GM06990 (cell line): ENCODE results near the gene INTS1.
A peak's percentile ranks its signal among the peaks of the same experiment; 100 is the strongest.

Source experiments
- DNase-seq: peaks from one replicate; pipeline ENCODE4 v3.0.0-alpha.2; 2011; ENCODE audit not compliant: insufficient read length; ENCODE audit errors: extremely low read depth
- H3K27me3 ChIP-seq: replicated peaks from 2 replicates; pipeline ENCODE4 v1.6.0; 2011; ENCODE audit warnings: low read length; ENCODE audit not compliant: control insufficient read depth, insufficient read depth
- H3K36me3 ChIP-seq: 2 replicates; pipeline ENCODE4 v1.5.1; 2011; ENCODE audit warnings: low read length; ENCODE audit not compliant: control insufficient read depth, insufficient read depth
- H3K4me3 ChIP-seq: replicated peaks from 2 replicates; pipeline ENCODE4 v1.5.1; 2011; ENCODE audit warnings: low read depth, mild to moderate bottlenecking, control low read depth, low read length
- CTCF ChIP-seq: IDR thresholded peaks from 2 replicates; pipeline ENCODE4 v1.5.1; 2011; ENCODE audit warnings: low read length, control low read depth, mild to moderate bottlenecking, inconsistent platforms; ENCODE audit not compliant: insufficient read depth, poor library complexity, severe bottlenecking

INTS1 gene

GRCh38 chr7:1539181-1539881 lies 35.1 kb upstream of the INTS1 start:
- no peak for TF ChIP-seq CTCF
- Histone ChIP-seq H3K4me3 (no peak overlapping the region), H3K36me3 (peaks cover 25% of the 10 kb centered on the region), H3K27me3 (no peaks in the 10 kb centered on the region)
- no peak for DNase-seq

GRCh38 chr7:1538544-1539180 lies 34.5 kb upstream of the INTS1 start:
- no peak for TF ChIP-seq CTCF

GRCh38 chr7:1537535-1538412 lies 33.6 kb upstream of the INTS1 start:
- DNase-seq = peak; percentile 12
- Histone ChIP-seq H3K27me3 (no peaks in the 10 kb centered on the region), H3K4me3 (no peak overlapping the region), H3K36me3 (peaks cover 23% of the 10 kb centered on the region)
- TF ChIP-seq CTCF = no peak

More at GRCh38 chr7:1538544-1539180, 34.5 kb upstream of the INTS1 start:
- Histone ChIP-seq H3K36me3 (peaks cover 25% of the 10 kb centered on the region), H3K27me3 (no peaks in the 10 kb centered on the region), H3K4me3 (no peak overlapping the region)
- DNase-seq = no peak

GRCh38 chr7:1536743-1537534 lies 32.8 kb upstream of the INTS1 start:
- Histone ChIP-seq H3K27me3 (no peaks in the 10 kb centered on the region), H3K4me3 (no peak overlapping the region), H3K36me3 (peaks cover 23% of the 10 kb centered on the region)
- no peak for DNase-seq
- TF ChIP-seq CTCF = no peak

GRCh38 chr7:1536455-1536742 lies 32.2 kb upstream of the INTS1 start:
- H3K36me3 ChIP-seq = peaks cover 22% of the 10 kb centered on the region
- H3K4me3 ChIP-seq = no peak overlapping the region
- no peak for TF ChIP-seq CTCF

More at GRCh38 chr7:1536455-1536742, 32.2 kb upstream of the INTS1 start:
- no peaks in the 10 kb centered on the region for H3K27me3 ChIP-seq
- DNase-seq = no peak
